ENCODE measurements around the gene PDIA4. TPM values are rescaled to one million over a fixed set of nuclear protein-coding genes. Genes with fewer than 3 reads are reported as not detected.
"Not testable (repeated sequence)": the region's sequence is repeated elsewhere in the genome, so short reads cannot be mapped to it uniquely, and the experiment has no call there.

The PDIA4 gene
- total and polyA plus RNA-seq, 4 donors = 24.4 to 86.0 (median 63.9) TPM

DNA sequence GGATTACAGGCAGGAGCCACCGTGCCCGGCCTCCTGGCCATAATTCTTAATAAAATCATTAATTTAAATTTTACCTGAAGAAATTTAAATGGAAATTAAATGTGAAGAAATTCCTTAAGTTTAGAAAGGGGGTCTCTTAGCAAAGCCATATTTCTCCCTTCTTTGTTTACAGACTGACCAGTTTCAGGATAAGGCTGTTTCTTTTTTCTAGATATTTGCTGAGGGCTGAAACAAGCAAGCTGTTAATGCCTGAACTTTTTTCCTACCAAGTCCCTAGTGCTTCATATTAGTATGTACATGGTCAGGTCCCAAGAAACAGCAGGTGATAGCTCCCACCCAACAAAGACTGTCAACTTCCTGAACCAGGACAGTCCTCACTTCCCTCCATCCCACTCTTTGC, 18.1 kb upstream of the PDIA4 start:
- Histone ChIP-seq H3K4me3 (ENCODE audit: low read length in 2 of 2) (no peak overlapping the region), H3K4me1 (ENCODE audit: control insufficient read depth in 1 of 2, insufficient read depth in 2 of 2, low read length in 2 of 2) (no peaks in the 10 kb centered on the region), H3K36me3 (ENCODE audit: control insufficient read depth in 1 of 2, insufficient read depth in 2 of 2, low read length in 1 of 2) (no peaks in the 10 kb centered on the region), H3K27ac (ENCODE audit: low read depth in 1 of 2, low read length in 2 of 2) (no peak overlapping the region), H3K9me3 (ENCODE audit: control insufficient read depth, low read length) (no peaks in the 10 kb centered on the region), H3K27me3 (ENCODE audit: control insufficient read depth in 1 of 2, insufficient read depth in 2 of 2, low read length in 1 of 2) (peaks cover 0 to 2% of the 10 kb centered on the region in 2 donors)
- ATAC-seq (ENCODE audit: low FRiP score) = no peak
- intact Hi-C loops (cut with DNase I) = no loop called here
- WGBS, 2 donors = 93 to 95% methylated on average over 2 of the region's 2 CpGs
- DNase-seq = no peak

GRCh38 chr7:149043936-149044335, 15.6 kb upstream of the PDIA4 start:
- ATAC-seq (ENCODE audit: low FRiP score) = no peak
- intact Hi-C loops (cut with DNase I) = no loop called here
- WGBS, 2 donors = 88 to 89% methylated on average over 8 of the region's 8 CpGs
- Histone ChIP-seq H3K27me3 (ENCODE audit: control insufficient read depth in 1 of 2, insufficient read depth in 2 of 2, low read length in 1 of 2) (no peaks in the 10 kb centered on the region), H3K36me3 (ENCODE audit: control insufficient read depth in 1 of 2, insufficient read depth in 2 of 2, low read length in 1 of 2) (no peaks in the 10 kb centered on the region), H3K4me1 (ENCODE audit: control insufficient read depth in 1 of 2, insufficient read depth in 2 of 2, low read length in 2 of 2) (no peaks in the 10 kb centered on the region), H3K27ac (ENCODE audit: low read depth in 1 of 2, low read length in 2 of 2) (no peak overlapping the region), H3K4me3 (ENCODE audit: low read length in 2 of 2) (no peak overlapping the region), H3K9me3 (ENCODE audit: control insufficient read depth, low read length) (no peaks in the 10 kb centered on the region)
- no peak for DNase-seq

DNA sequence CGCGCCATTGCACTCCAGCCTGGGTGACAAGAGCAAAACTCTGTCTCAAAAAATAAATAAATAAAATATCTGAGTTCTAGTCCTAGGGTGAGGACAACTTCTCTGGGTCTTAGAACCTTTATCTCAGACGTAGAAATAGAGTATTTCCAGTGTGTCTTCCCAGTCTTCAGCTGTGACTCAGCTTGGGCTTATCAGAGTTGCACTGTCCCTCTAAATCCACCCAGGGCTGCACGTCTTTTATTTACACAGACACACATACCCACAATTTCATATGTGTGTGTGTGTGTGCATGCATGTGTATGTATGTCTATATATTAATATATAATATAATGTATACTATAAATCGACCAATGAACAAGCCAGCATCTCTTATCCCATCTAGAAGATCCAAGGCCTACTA, 13.0 kb upstream of the PDIA4 start:
- H3K4me1 ChIP-seq (ENCODE audit: control insufficient read depth in 1 of 2, insufficient read depth in 2 of 2, low read length in 2 of 2) = no peaks in the 10 kb centered on the region
- no peak for DNase-seq
- intact Hi-C loops (cut with DNase I) = no loop called here
- H3K27me3 ChIP-seq (ENCODE audit: control insufficient read depth in 1 of 2, insufficient read depth in 2 of 2, low read length in 1 of 2) = no peaks in the 10 kb centered on the region
- H3K9me3 ChIP-seq (ENCODE audit: control insufficient read depth, low read length) = peaks cover 3% of the 10 kb centered on the region
- H3K36me3 ChIP-seq (ENCODE audit: control insufficient read depth in 1 of 2, insufficient read depth in 2 of 2, low read length in 1 of 2) = no peaks in the 10 kb centered on the region
- no peak for ATAC-seq (ENCODE audit: low FRiP score)
- H3K27ac ChIP-seq (ENCODE audit: low read depth in 1 of 2, low read length in 2 of 2) = no peak overlapping the region
- H3K4me3 ChIP-seq (ENCODE audit: low read length in 2 of 2) = no peak overlapping the region
- WGBS, 2 donors = 80 to 81% methylated on average over 5 of the region's 5 CpGs

GRCh38 chr7:149038641-149039040, 10.3 kb upstream of the PDIA4 start:
- DNase-seq; H3K4me3 ChIP-seq (ENCODE audit: low read length in 2 of 2); H3K4me1 ChIP-seq (ENCODE audit: control insufficient read depth in 1 of 2, insufficient read depth in 2 of 2, low read length in 2 of 2); H3K36me3 ChIP-seq (ENCODE audit: control insufficient read depth in 1 of 2, insufficient read depth in 2 of 2, low read length in 1 of 2); intact Hi-C loops (cut with DNase I); ATAC-seq (ENCODE audit: low FRiP score); H3K27me3 ChIP-seq (ENCODE audit: control insufficient read depth in 1 of 2, insufficient read depth in 2 of 2, low read length in 1 of 2); H3K9me3 ChIP-seq (ENCODE audit: control insufficient read depth, low read length); H3K27ac ChIP-seq (ENCODE audit: low read depth in 1 of 2, low read length in 2 of 2): not testable (repeated sequence)
- WGBS, 2 donors = 92 to 93% methylated on average over 17 to 32 of the region's 32 CpGs

GRCh38 chr7:149036676-149037075, 8.4 kb upstream of the PDIA4 start:
- H3K4me1 ChIP-seq (ENCODE audit: control insufficient read depth in 1 of 2, insufficient read depth in 2 of 2, low read length in 2 of 2) = no peaks in the 10 kb centered on the region

DNA sequence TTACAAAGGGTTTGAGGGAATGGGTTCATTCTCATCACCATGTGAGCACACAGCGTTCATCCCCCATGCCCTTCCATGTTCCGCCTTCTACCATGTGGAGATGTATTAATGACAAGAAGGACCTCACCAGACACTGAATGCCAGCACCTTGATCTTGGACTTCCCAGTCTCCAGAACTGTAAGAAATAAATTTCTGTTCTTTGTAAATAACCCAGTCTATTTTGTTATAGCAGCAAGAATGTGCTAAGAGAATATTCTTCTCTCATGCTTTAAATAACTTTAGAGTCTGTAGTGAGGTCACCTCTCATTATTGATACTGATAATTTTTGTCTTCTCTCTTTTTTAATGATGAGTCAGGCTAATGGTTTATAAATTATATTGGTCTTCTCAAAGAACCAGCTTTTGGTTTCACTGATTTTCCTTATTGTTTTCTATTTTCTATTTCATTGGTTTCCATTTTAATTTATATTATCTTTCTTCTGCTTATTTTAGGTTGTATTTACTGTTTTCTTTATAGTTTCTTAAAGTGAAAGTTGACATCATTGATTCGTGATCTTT, 3.1 kb upstream of the PDIA4 start:
- H3K9me3 ChIP-seq (ENCODE audit: control insufficient read depth, low read length) = no peaks in the 10 kb centered on the region
- intact Hi-C loops (cut with DNase I) = no loop called here

More at GRCh38 chr7:149036676-149037075, 8.4 kb upstream of the PDIA4 start:
- Histone ChIP-seq H3K27ac (ENCODE audit: low read depth in 1 of 2, low read length in 2 of 2) (no peak overlapping the region), H3K4me3 (ENCODE audit: low read length in 2 of 2) (no peak overlapping the region), H3K27me3 (ENCODE audit: control insufficient read depth in 1 of 2, insufficient read depth in 2 of 2, low read length in 1 of 2) (no peaks in the 10 kb centered on the region), H3K36me3 (ENCODE audit: control insufficient read depth in 1 of 2, insufficient read depth in 2 of 2, low read length in 1 of 2) (no peaks in the 10 kb centered on the region), H3K9me3 (ENCODE audit: control insufficient read depth, low read length) (peaks cover 3% of the 10 kb centered on the region)
- no peak for DNase-seq
- intact Hi-C loops (cut with DNase I) = no loop called here
- no peak for ATAC-seq (ENCODE audit: low FRiP score)
- WGBS, 2 donors = 94 to 98% methylated on average over 1 of the region's 1 CpG

GRCh38 chr7:149030439-149030838, 2.1 kb upstream of the PDIA4 start:
- H3K4me3 ChIP-seq (ENCODE audit: low read length in 2 of 2); DNase-seq; H3K9me3 ChIP-seq (ENCODE audit: control insufficient read depth, low read length); intact Hi-C loops (cut with DNase I); H3K27me3 ChIP-seq (ENCODE audit: control insufficient read depth in 1 of 2, insufficient read depth in 2 of 2, low read length in 1 of 2); ATAC-seq (ENCODE audit: low FRiP score); H3K27ac ChIP-seq (ENCODE audit: low read depth in 1 of 2, low read length in 2 of 2); H3K36me3 ChIP-seq (ENCODE audit: control insufficient read depth in 1 of 2, insufficient read depth in 2 of 2, low read length in 1 of 2); H3K4me1 ChIP-seq (ENCODE audit: control insufficient read depth in 1 of 2, insufficient read depth in 2 of 2, low read length in 2 of 2): not testable (repeated sequence)
- WGBS, 2 donors = 94 to 95% methylated on average over 9 of the region's 9 CpGs

More for the DNA sequence above, 3.1 kb upstream of the PDIA4 start:
- WGBS, 2 donors = 92 to 93% methylated on average over 3 of the region's 3 CpGs
- Histone ChIP-seq H3K4me1 (ENCODE audit: control insufficient read depth in 1 of 2, insufficient read depth in 2 of 2, low read length in 2 of 2) (no peaks in the 10 kb centered on the region), H3K4me3 (ENCODE audit: low read length in 2 of 2) (no peak overlapping the region), H3K27ac (ENCODE audit: low read depth in 1 of 2, low read length in 2 of 2) (no peak overlapping the region), H3K27me3 (ENCODE audit: control insufficient read depth in 1 of 2, insufficient read depth in 2 of 2, low read length in 1 of 2) (no peaks in the 10 kb centered on the region), H3K36me3 (ENCODE audit: control insufficient read depth in 1 of 2, insufficient read depth in 2 of 2, low read length in 1 of 2) (no peaks in the 10 kb centered on the region)
- ATAC-seq (ENCODE audit: low FRiP score) (no peak), DNase-seq (no peak)

DNA sequence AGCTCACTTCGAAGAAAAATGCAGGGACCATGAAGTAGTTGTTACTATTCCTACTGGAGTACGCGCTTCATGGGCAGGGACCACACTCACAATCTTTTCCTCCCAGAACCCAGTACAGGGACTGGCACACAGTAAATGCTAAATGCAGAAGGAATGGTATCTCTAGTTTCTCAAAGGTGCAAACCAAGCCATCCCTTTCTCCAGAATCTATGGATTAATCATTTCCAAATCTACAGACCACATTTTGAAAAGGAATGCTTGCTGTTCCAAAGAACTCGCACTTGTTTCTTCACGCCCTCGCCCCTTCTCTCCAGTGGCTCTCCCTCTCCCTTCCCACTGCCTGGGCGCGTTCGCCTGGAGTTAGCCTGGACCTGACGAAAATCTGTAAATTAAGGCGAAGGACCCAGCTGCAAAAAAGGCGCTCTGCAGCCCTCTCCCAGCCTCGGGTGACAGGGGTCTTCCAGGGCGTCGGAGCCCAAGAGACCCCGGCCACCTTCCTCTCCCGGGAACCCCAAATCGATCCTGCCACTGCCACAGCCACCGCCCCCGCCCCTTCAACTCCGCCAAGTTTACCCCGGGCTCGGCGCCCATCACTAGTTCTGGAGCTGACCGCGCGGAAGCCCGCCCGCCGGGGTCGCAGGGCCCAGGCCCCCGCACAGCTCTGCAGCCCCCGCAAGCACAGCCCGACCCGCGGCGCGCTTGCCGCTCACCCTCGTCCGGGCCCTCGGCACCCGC, 527 bp downstream of the PDIA4 start:
- no peaks in the 10 kb centered on the region for H3K27me3 ChIP-seq (ENCODE audit: control insufficient read depth in 1 of 2, insufficient read depth in 2 of 2, low read length in 1 of 2)
- DNase-seq = no peak
- H3K27ac ChIP-seq (ENCODE audit: low read depth in 1 of 2, low read length in 2 of 2) = peak overlapping the region; percentile 20 to 66
- peak overlapping the region; percentile 62 to 77 for H3K4me3 ChIP-seq (ENCODE audit: low read length in 2 of 2)
- intact Hi-C loops (cut with DNase I) = loop anchor here (1.0 to 2.0 kb wide), 4 partner anchors 37 to 99 kb away; partner anchors contain the start of genes ZNF425 (in 1 of the 2) and ZNF786 (in 1 of the 2)
- H3K36me3 ChIP-seq (ENCODE audit: control insufficient read depth in 1 of 2, insufficient read depth in 2 of 2, low read length in 1 of 2) = no peaks in the 10 kb centered on the region
- no peaks in the 10 kb centered on the region for H3K9me3 ChIP-seq (ENCODE audit: control insufficient read depth, low read length)
- no peak for ATAC-seq (ENCODE audit: low FRiP score)
- WGBS, 2 donors = 0 to 1% methylated on average over 40 to 43 of the region's 43 CpGs
- no peaks in the 10 kb centered on the region for H3K4me1 ChIP-seq (ENCODE audit: control insufficient read depth in 1 of 2, insufficient read depth in 2 of 2, low read length in 2 of 2)

DNA sequence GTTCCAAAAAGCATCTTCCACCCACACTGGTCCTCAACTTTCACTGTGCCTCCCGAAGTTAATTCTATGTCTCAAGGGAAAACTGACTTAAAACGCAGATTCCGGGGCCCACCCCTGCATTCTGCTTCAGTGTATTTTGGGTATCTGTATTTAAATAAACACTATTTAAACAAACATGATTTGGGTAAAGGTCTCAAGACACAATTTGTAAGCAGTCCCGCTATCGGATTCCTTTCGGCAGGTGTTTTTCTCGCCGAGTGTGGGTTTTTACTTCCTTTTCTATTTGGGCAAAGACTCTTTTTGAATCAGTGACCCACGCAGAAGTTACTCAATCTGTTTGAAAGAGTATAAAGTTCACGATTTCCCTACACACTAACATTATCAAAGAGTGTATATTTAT, 1.2 kb downstream of the PDIA4 start:
- no peaks in the 10 kb centered on the region for H3K4me1 ChIP-seq (ENCODE audit: control insufficient read depth in 1 of 2, insufficient read depth in 2 of 2, low read length in 2 of 2)

More for the DNA sequence above, 1.2 kb downstream of the PDIA4 start:
- ATAC-seq (ENCODE audit: low FRiP score) = no peak
- no peaks in the 10 kb centered on the region for H3K27me3 ChIP-seq (ENCODE audit: control insufficient read depth in 1 of 2, insufficient read depth in 2 of 2, low read length in 1 of 2)
- intact Hi-C loops (cut with DNase I) = no loop called here
- no peak overlapping the region for H3K27ac ChIP-seq (ENCODE audit: low read depth in 1 of 2, low read length in 2 of 2)
- H3K4me3 ChIP-seq (ENCODE audit: low read length in 2 of 2) = no peak overlapping the region
- H3K36me3 ChIP-seq (ENCODE audit: control insufficient read depth in 1 of 2, insufficient read depth in 2 of 2, low read length in 1 of 2) = no peaks in the 10 kb centered on the region
- no peak for DNase-seq
- WGBS, 2 donors = 33 to 36% methylated on average over 10 of the region's 10 CpGs
- no peaks in the 10 kb centered on the region for H3K9me3 ChIP-seq (ENCODE audit: control insufficient read depth, low read length)

Data from aorta (tissue), 5 donors.